Neuronal stem cell (in vitro differentiated cells): ENCODE data around the gene SIRT2.

Experiments
- DNase-seq: peaks from one replicate; pipeline ENCODE4 v3.0.0-alpha.2; 2013; ENCODE audit warnings: low spot score
- H2AFZ ChIP-seq: one replicate; pipeline ENCODE4 v1.6.1; 2013; ENCODE audit warnings: mild to moderate bottlenecking, low read length, inconsistent platforms
- H2AK5ac ChIP-seq: 2 replicates; pipeline ENCODE4 v1.6.1; 2013; ENCODE audit warnings: low read depth, mild to moderate bottlenecking, inconsistent platforms, low read length, moderate library complexity, mixed read lengths
- H2BK120ac ChIP-seq: 2 replicates; pipeline ENCODE4 v1.6.1; 2013; ENCODE audit warnings: low read depth, mild to moderate bottlenecking, inconsistent platforms, low read length, moderate library complexity, mixed read lengths
- H2BK12ac ChIP-seq: one replicate; pipeline ENCODE4 v1.6.1; 2013; ENCODE audit warnings: low read length, inconsistent platforms
- H2BK15ac ChIP-seq: 2 replicates; pipeline ENCODE4 v1.6.1; 2013; ENCODE audit warnings: mild to moderate bottlenecking, low read length, inconsistent platforms, mixed read lengths
- H2BK5ac ChIP-seq: one replicate; pipeline ENCODE4 v1.6.1; 2013; ENCODE audit warnings: inconsistent platforms, mild to moderate bottlenecking, low read length, moderate library complexity
- H3K14ac ChIP-seq: one replicate; pipeline ENCODE4 v1.6.1; 2013; ENCODE audit warnings: low read length, inconsistent platforms
- H3K18ac ChIP-seq: 2 replicates; pipeline ENCODE4 v1.6.1; 2013; ENCODE audit warnings: low read length, inconsistent platforms
- H3K23ac ChIP-seq: 2 replicates; pipeline ENCODE4 v1.6.1; 2013; ENCODE audit warnings: low read depth, mild to moderate bottlenecking, mixed read lengths, low read length, inconsistent platforms; ENCODE audit not compliant: poor library complexity
- H3K27ac ChIP-seq: replicated peaks from 3 replicates; pipeline ENCODE4 v1.5.1; 2013; ENCODE audit warnings: low read length, inconsistent platforms
- H3K27me3 ChIP-seq, 3 experiments: 2 replicates each; pipeline ENCODE4 v1.6.1; 2013; ENCODE audit warnings: low read length in 3 of 3, mild to moderate bottlenecking in 2 of 3, inconsistent platforms in 1 of 3, low read depth in 1 of 3, mixed read lengths in 1 of 3, moderate library complexity in 1 of 3; ENCODE audit not compliant: control insufficient read depth in 3 of 3, insufficient read depth in 3 of 3
- H3K36me3 ChIP-seq, 2 donors: replicated peaks in 1 of 2; 2 replicates each; pipeline ENCODE4 v1.6.1; 2013; ENCODE audit warnings: low read length in 2 of 2; ENCODE audit not compliant: control insufficient read depth in 2 of 2, insufficient read depth in 2 of 2
- H3K4ac ChIP-seq: 2 replicates; pipeline ENCODE4 v1.6.1; 2013; ENCODE audit warnings: inconsistent platforms, mild to moderate bottlenecking, low read length, moderate library complexity
- H3K4me1 ChIP-seq, 2 donors: 1 replicate in 1 of 2; 2 replicates in 1 of 2; pipeline ENCODE4 v1.6.1; 2013; ENCODE audit warnings: low read length in 2 of 2, low read depth in 1 of 2; ENCODE audit not compliant: control insufficient read depth in 2 of 2, insufficient read depth in 1 of 2
- H3K4me2 ChIP-seq: one replicate; pipeline ENCODE4 v1.6.1; 2013; ENCODE audit warnings: mild to moderate bottlenecking, low read length, inconsistent platforms; ENCODE audit not compliant: insufficient read depth, poor library complexity, severe bottlenecking
- H3K4me3 ChIP-seq, 2 donors: 2 replicates each; pipeline ENCODE4 v1.5.1; 2013; ENCODE audit warnings: low read length in 2 of 2, mild to moderate bottlenecking in 2 of 2, inconsistent platforms in 1 of 2, moderate library complexity in 1 of 2
- H3K79me1 ChIP-seq: one replicate; pipeline ENCODE4 v1.6.1; 2013; ENCODE audit warnings: low read depth, mild to moderate bottlenecking, inconsistent platforms, low read length, moderate library complexity
- H3K9ac ChIP-seq: one replicate; pipeline ENCODE4 v1.6.1; 2013; ENCODE audit warnings: mild to moderate bottlenecking, low read depth, low read length, inconsistent platforms; ENCODE audit not compliant: poor library complexity
- H3K9me3 ChIP-seq, 2 donors: replicated peaks in 1 of 2; 2 replicates each; pipeline versions ENCODE3 to v1.6.1; 2013; ENCODE audit warnings: low read length in 2 of 2, mild to moderate bottlenecking in 2 of 2, inconsistent platforms in 1 of 2, low read depth in 1 of 2, mixed read lengths in 1 of 2, moderate library complexity in 1 of 2; ENCODE audit not compliant: control insufficient read depth in 2 of 2, insufficient read depth in 1 of 2
- H4K8ac ChIP-seq: one replicate; pipeline ENCODE4 v1.6.1; 2013; ENCODE audit warnings: low read depth, mild to moderate bottlenecking, inconsistent platforms, low read length, moderate library complexity
- H4K91ac ChIP-seq: one replicate; pipeline ENCODE4 v1.6.1; 2013; ENCODE audit warnings: low read length, low read depth, mild to moderate bottlenecking, inconsistent platforms; ENCODE audit not compliant: poor library complexity
- WGBS, 2 donors: extraction: QIAGEN DNeasy Blood & Tissue Kit; methylation state at CpG; one replicate each; pipeline ENCODE4 v1.1.7; 2013; ENCODE audit warnings: missing lambda C conversion rate in 2 of 2, mixed read lengths in 1 of 2; ENCODE audit not compliant: insufficient read length in 2 of 2, insufficient replicate concordance in 1 of 2; ENCODE audit errors: extremely low coverage in 2 of 2; 5-methylcytosine and 5-hydroxymethylcytosine counted together

Gene SIRT2

GRCh38 chr19:38907227-38907626, 7.8 kb upstream of the SIRT2 start:
- Histone ChIP-seq H3K36me3 (peaks cover 19 to 30% of the 10 kb centered on the region in 2 donors), H4K91ac (no peak overlapping the region), H2AFZ (no peak overlapping the region), H3K27me3 (no peaks in the 10 kb centered on the region), H3K9me3 (peaks cover 0 to 12% of the 10 kb centered on the region in 2 donors), H3K27ac (no peak overlapping the region), H2BK15ac (no peak overlapping the region), H2BK5ac (no peak overlapping the region), H3K23ac (no peak overlapping the region), H3K18ac (no peak overlapping the region), H3K4ac (no peak overlapping the region), H3K4me3 (peak overlapping the region in 1 of 2 donors; percentile 40), H3K9ac (peak overlapping the region; percentile 24), H2BK120ac (no peak overlapping the region), H2AK5ac (no peak overlapping the region), H3K4me2 (no peak overlapping the region), H3K14ac (no peak overlapping the region), H2BK12ac (no peak overlapping the region), H3K79me1 (no peaks in the 10 kb centered on the region), H4K8ac (no peak overlapping the region), H3K4me1 (peaks cover 0 to 2% of the 10 kb centered on the region in 2 donors)
- DNase-seq: no peak
- no CpG with 5 or more reads among the region's 29 CpGs for WGBS, 2 donors

DNA sequence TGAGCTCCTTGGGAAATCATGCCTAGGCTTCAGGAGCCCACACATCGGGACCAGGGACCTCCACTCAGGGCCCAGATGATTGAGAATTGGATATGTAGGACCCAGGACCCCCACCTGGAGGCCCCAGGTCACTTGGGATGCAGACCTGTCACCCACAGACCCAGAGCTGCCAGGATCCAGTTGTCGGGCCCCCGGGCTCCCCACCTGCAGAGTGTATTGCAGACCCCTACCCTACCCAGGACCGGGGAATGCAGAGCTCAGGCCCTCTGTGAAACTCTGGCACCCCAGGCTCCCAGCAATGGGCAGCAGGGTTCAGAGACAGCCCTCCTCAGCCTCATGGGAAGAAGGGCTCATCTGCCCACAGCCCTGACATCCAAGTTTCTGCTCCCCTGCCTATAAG, 6.2 kb upstream of the SIRT2 start:
- Histone ChIP-seq H2BK5ac (no peak overlapping the region), H2AFZ (no peak overlapping the region), H3K27ac (no peak overlapping the region), H3K9ac (peak overlapping the region; percentile 12), H2BK120ac (no peak overlapping the region), H3K4me1 (peaks cover 0 to 2% of the 10 kb centered on the region in 2 donors), H3K79me1 (peaks cover 2% of the 10 kb centered on the region), H3K9me3 (peaks cover 2 to 19% of the 10 kb centered on the region in 2 donors), H3K18ac (no peak overlapping the region), H3K14ac (no peak overlapping the region), H3K27me3 (no peaks in the 10 kb centered on the region), H3K4me2 (no peak overlapping the region), H3K4ac (no peak overlapping the region), H4K91ac (no peak overlapping the region), H2BK12ac (no peak overlapping the region), H2BK15ac (no peak overlapping the region), H3K36me3 (peaks cover 19 to 30% of the 10 kb centered on the region in 2 donors), H3K4me3 (no peak overlapping the region), H3K23ac (no peak overlapping the region), H4K8ac (no peak overlapping the region), H2AK5ac (no peak overlapping the region)
- no peak for DNase-seq
- no CpG with 5 or more reads among the region's 4 CpGs for WGBS, 2 donors

GRCh38 chr19:38904581-38905539, 5.4 kb upstream of the SIRT2 start:
- Histone ChIP-seq H3K36me3 (peaks cover 19 to 30% of the 10 kb centered on the region in 2 donors), H2AK5ac (no peak overlapping the region), H3K27ac (no peak overlapping the region), H3K18ac (no peak overlapping the region), H3K27me3 (no peaks in the 10 kb centered on the region), H3K4me3 (no peak overlapping the region), H3K23ac (no peak overlapping the region), H3K9me3 (peaks cover 2 to 19% of the 10 kb centered on the region in 2 donors), H4K91ac (no peak overlapping the region), H3K14ac (no peak overlapping the region), H3K4me2 (no peak overlapping the region), H3K4ac (no peak overlapping the region), H2BK120ac (no peak overlapping the region), H2AFZ (no peak overlapping the region), H3K9ac (no peak overlapping the region), H4K8ac (no peak overlapping the region), H2BK5ac (no peak overlapping the region), H3K4me1 (peaks cover 0 to 2% of the 10 kb centered on the region in 2 donors), H3K79me1 (peaks cover 2% of the 10 kb centered on the region), H2BK12ac (no peak overlapping the region), H2BK15ac (no peak overlapping the region)
- no CpG with 5 or more reads among the region's 35 CpGs for WGBS, 2 donors
- DNase-seq: no peak

- no peak overlapping the region for H2AFZ ChIP-seq
- H3K27me3 ChIP-seq: no peaks in the 10 kb centered on the region
- no peak overlapping the region for H3K27ac ChIP-seq
- peaks cover 2% of the 10 kb centered on the region for H3K79me1 ChIP-seq
- H3K4me3 ChIP-seq: no peak overlapping the region
- H4K8ac ChIP-seq: peak overlapping the region; percentile 65
- no peak overlapping the region for H2BK15ac ChIP-seq
- H2AK5ac ChIP-seq: no peak overlapping the region
- peaks cover 2 to 9% of the 10 kb centered on the region in 2 donors for H3K4me1 ChIP-seq
- no peak overlapping the region for H2BK5ac ChIP-seq
- H3K23ac ChIP-seq: no peak overlapping the region
- no CpG with 5 or more reads among the region's 1 CpG for WGBS, 2 donors
- no peak overlapping the region for H3K18ac ChIP-seq
- no peak overlapping the region for H2BK120ac ChIP-seq
- peaks cover 8 to 19% of the 10 kb centered on the region in 2 donors for H3K36me3 ChIP-seq
- H3K4me2 ChIP-seq: no peak overlapping the region
- H3K9me3 ChIP-seq: peaks cover 2 to 6% of the 10 kb centered on the region in 2 donors
- no peak overlapping the region for H3K4ac ChIP-seq
- no peak overlapping the region for H3K14ac ChIP-seq
- no peak overlapping the region for H3K9ac ChIP-seq
- H4K91ac ChIP-seq: no peak overlapping the region
- no peak for DNase-seq
- H2BK12ac ChIP-seq: no peak overlapping the region
Measured at GRCh38 chr19:38901683-38902082, 2.3 kb upstream of the SIRT2 start.
